HepG2 (cell line): Measurements from ENCODE around the gene PIGV. TPM values are rescaled to one million over a fixed set of nuclear protein-coding genes. Genes with fewer than 3 reads are reported as not detected.

Experiments
- AGO1 ChIP-seq: fragments of 200-400 bp; formaldehyde crosslinking; IDR thresholded peaks from 2 replicates; pipeline ENCODE4 v1.6.1; 2017; ENCODE audit warnings: mild to moderate bottlenecking, low read depth, low read length, moderate library complexity; ENCODE audit not compliant: poor library complexity, severe bottlenecking
- ARNT ChIP-seq: fragments of 450-650 bp; IDR thresholded peaks from 2 replicates; pipeline ENCODE4 v1.6.1; 2017
- CTCF ChIP-seq: sonication (generic); formaldehyde crosslinking; IDR thresholded peaks from 2 replicates; pipeline ENCODE4 v1.5.0; 2020; ENCODE audit warnings: mild to moderate bottlenecking, missing genetic modification reagents, moderate library complexity
- DRAP1 ChIP-seq: IDR thresholded peaks from 2 replicates; pipeline ENCODE4 v1.6.1; 2016; ENCODE audit warnings: missing genetic modification reagents, missing compliant biosample characterization
- EP300 ChIP-seq, 3 experiments: sonication (generic) in 1 of 3; formaldehyde crosslinking in 1 of 3; IDR thresholded peaks; 2 replicates each; pipeline versions ENCODE4 v1.5.1 to v1.6.1; 2011 to 2020; ENCODE audit warnings: low read depth in 2 of 3, low read length in 2 of 3, borderline replicate concordance in 1 of 3, improper control_type of control experiment in 1 of 3, mild to moderate bottlenecking in 1 of 3, missing genetic modification reagents in 1 of 3, moderate library complexity in 1 of 3
- FOXA3 ChIP-seq: IDR thresholded peaks from 2 replicates; pipeline ENCODE4 v1.6.1; 2016; ENCODE audit warnings: missing genetic modification reagents, missing compliant biosample characterization
- HMG20B ChIP-seq: conservative IDR thresholded peaks from 2 replicates; pipeline ENCODE4 v1.6.1; 2016; ENCODE audit warnings: missing genetic modification reagents, missing compliant biosample characterization
- HMGA1 ChIP-seq: sonication (generic); formaldehyde crosslinking; conservative IDR thresholded peaks from 2 replicates; pipeline ENCODE4 v1.4.0; 2020; ENCODE audit warnings: missing genetic modification reagents
- JUN ChIP-seq: sonication (generic); formaldehyde crosslinking; IDR thresholded peaks from 2 replicates; pipeline ENCODE4 v1.4.0; 2020; ENCODE audit warnings: mild to moderate bottlenecking, missing genetic modification reagents
- KMT2A ChIP-seq: sonication (generic); formaldehyde crosslinking; IDR thresholded peaks from 2 replicates; pipeline ENCODE4 v1.4.0; 2020; ENCODE audit warnings: missing genetic modification reagents
- NCOA5 ChIP-seq: sonication (generic); formaldehyde crosslinking; IDR thresholded peaks from 2 replicates; pipeline ENCODE4 v1.4.0; 2020; ENCODE audit warnings: missing genetic modification reagents
- POGK ChIP-seq: sonication (generic); formaldehyde crosslinking; conservative IDR thresholded peaks from 2 replicates; pipeline ENCODE4 v1.8.0; 2022; ENCODE audit warnings: mild to moderate bottlenecking, moderate library complexity, missing genetic modification reagents
- RFX3 ChIP-seq: IDR thresholded peaks from 2 replicates; pipeline ENCODE4 v1.6.1; 2016; ENCODE audit warnings: missing biosample characterization, missing genetic modification reagents
- RXRA ChIP-seq: sonication (generic); formaldehyde crosslinking; IDR thresholded peaks from 2 replicates; pipeline ENCODE4 v1.5.1; 2020; ENCODE audit warnings: missing genetic modification reagents
- TEAD3 ChIP-seq: optimal IDR thresholded peaks from 2 replicates; pipeline ENCODE3; 2016; ENCODE audit warnings: borderline replicate concordance
- TFE3 ChIP-seq: IDR thresholded peaks from 2 replicates; pipeline ENCODE4 v1.6.1; 2016
- YEATS4 ChIP-seq: sonication (generic); formaldehyde crosslinking; IDR thresholded peaks from 2 replicates; pipeline ENCODE4 v1.4.0; 2020; ENCODE audit warnings: missing genetic modification reagents, borderline replicate concordance
- ZMYM3 ChIP-seq: sonication (generic); formaldehyde crosslinking; IDR thresholded peaks from 2 replicates; pipeline ENCODE4 v1.5.1; 2020; ENCODE audit warnings: mild to moderate bottlenecking, missing genetic modification reagents
- ZNF253 ChIP-seq: sonication (generic); formaldehyde crosslinking; IDR thresholded peaks from 2 replicates; pipeline ENCODE4 v1.8.0; 2022; ENCODE audit warnings: mild to moderate bottlenecking, missing genetic modification reagents, borderline replicate concordance
- ZNF274 ChIP-seq: sonication (generic); formaldehyde crosslinking; IDR thresholded peaks from 2 replicates; pipeline ENCODE4 v1.5.1; 2020; ENCODE audit warnings: mild to moderate bottlenecking, missing genetic modification reagents
- ZNF414 ChIP-seq: sonication (generic); formaldehyde crosslinking; IDR thresholded peaks from 2 replicates; pipeline ENCODE4 v1.5.0; 2020; ENCODE audit warnings: missing genetic modification reagents
- polyA plus RNA-seq, 8 experiments: library from polyadenylated mRNA; depleted of rRNA in 3 of 8; stranded (reverse) in 7 of 8; unstranded in 1 of 8; fragments of >200 nt; fragmentation: Illumina TruSeq in 4 of 8; extraction: Trizol in 4 of 8; gene quantifications; 2 replicates each; pipeline versions ENCODE4 v1.2.1 to v1.2.3, GENCODE V29; 2011 to 2016; ENCODE audit warnings: low read depth in 4 of 8, missing spikeins in 1 of 8, mixed read lengths in 1 of 8; ENCODE audit not compliant: insufficient read depth in 1 of 8
- total RNA-seq, 5 experiments: library from RNA; depleted of rRNA; stranded (reverse); fragments of >200 nt; fragmentation: Illumina TruSeq; extraction: Trizol; gene quantifications; 2 replicates each; pipeline ENCODE4 v1.2.3, GENCODE V29; 2016; ENCODE audit warnings: low read depth in 1 of 5

PIGV gene
- total and polyA plus RNA-seq, 2 of the 13 experiments (the other 11 are each of a cell fraction or from before 2014, with no cell fraction given), result 13.5 to 22.7 TPM

- TF ChIP-seq RFX3 (no peak), ZNF274 (CRISPR knock-in tag) (no peak), TFE3 (CRISPR knock-in tag) (peak; percentile 62; the same call in 1 of the 2 replicates), HMGA1 (no peak), ZNF253 (CRISPR knock-in tag) (no peak), HMG20B (CRISPR knock-in tag) (peak; percentile 91), ZNF414 (CRISPR knock-in tag) (no peak), JUN (peak; percentile 34; the same call in 1 of the 2 replicates), FOXA3 (CRISPR knock-in tag) (peak; percentile 99), EP300 (IDR thresholded peaks at IDR 0.05; ENCODE audit: low read depth in 2 of 2, low read length in 2 of 2) (peak in 1 of 2 experiments; percentile 77; a peak in 3 of 4 replicates), EP300 (CRISPR knock-in tag; IDR thresholded peaks at IDR 0.05; ENCODE audit: borderline replicate concordance) (peak; percentile 88), CTCF (CRISPR knock-in tag) (peak; percentile 34), ZMYM3 (CRISPR knock-in tag) (no peak; the same call in 1 of the 2 replicates), NCOA5 (no peak), POGK (CRISPR knock-in tag) (no peak), YEATS4 (no peak), TEAD3 (peak; percentile 74), RXRA (peak; percentile 65; the same call in 1 of the 2 replicates), DRAP1 (CRISPR knock-in tag) (peak; percentile 41; the same call in 1 of the 2 replicates), ARNT (no peak), KMT2A (peak; percentile 34; the same call in 1 of the 2 replicates), AGO1 (no peak)
Observed at GRCh38 chr1:26831546-26832248, 43.9 kb downstream of the PIGV start (continued).
